Measurements from ENCODE around the gene FAM184B.

DNA sequence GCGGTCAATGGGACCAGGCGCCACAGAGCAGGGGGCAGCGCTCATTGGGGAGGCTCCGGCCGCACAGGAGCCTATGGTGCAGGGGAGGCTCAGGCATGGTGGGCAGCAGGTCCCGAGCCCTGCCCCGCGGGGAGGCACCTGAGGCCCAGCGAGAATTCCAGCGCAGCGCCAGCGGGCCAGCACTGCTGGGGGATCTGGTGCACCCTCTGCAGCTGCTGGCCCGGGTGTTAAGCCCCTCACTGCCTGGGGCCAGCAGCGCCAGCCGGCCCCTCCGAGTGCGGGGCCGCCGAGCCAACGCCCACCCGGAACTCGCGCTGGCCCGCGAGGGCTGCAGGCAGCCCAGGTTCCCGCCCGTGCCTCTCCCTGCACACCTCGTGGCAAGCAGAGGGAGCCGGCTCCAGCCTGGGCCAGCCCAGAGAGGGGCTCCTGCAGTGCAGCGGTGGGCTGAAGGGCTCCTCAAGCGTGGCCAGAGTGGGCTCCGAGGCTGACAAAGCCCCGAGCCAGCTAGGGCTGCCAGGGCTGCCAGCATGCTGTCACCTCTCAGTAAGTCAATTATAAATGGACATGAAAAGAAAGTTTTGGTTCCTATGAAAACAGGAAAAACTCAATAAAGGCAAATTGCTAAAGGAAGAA is 14.5 kb downstream of the FAM184B start:
- TF ChIP-seq EZH2 (IDR thresholded peaks at IDR 0.05; ENCODE audit: insufficient read depth, poor library complexity, severe bottlenecking) (no peak), EZH2phosphoT487 (IDR thresholded peaks at IDR 0.05; ENCODE audit: insufficient read depth, low read depth) (no peak)

Measured in GM23248 (cell line).